DMS79 (cell line): ENCODE data around the gene CASP3.
A peak's percentile ranks its signal among the peaks of the same experiment; 100 is the strongest.

Experiments used
- DNase-seq: peaks from one replicate; lab custom pipeline; 2025; lab: John Stamatoyannopoulos, UW

The CASP3 gene

GRCh38 chr4:184649026-184649970 lies at the start of gene CASP3, which contains the start of gene PRIMPOL:
CASP3 (minus strand) TSS chr4:184649447; CDS start chr4:184638453, 10,994 bp downstream.
PRIMPOL (plus strand) TSS chr4:184649738; CDS start chr4:184657141, 7,403 bp downstream.
- DNase-seq: peak; percentile 65

- no peak for DNase-seq
Measured at GRCh38 chr4:184697956-184698355, 48.7 kb upstream of the CASP3 start.

DNA sequence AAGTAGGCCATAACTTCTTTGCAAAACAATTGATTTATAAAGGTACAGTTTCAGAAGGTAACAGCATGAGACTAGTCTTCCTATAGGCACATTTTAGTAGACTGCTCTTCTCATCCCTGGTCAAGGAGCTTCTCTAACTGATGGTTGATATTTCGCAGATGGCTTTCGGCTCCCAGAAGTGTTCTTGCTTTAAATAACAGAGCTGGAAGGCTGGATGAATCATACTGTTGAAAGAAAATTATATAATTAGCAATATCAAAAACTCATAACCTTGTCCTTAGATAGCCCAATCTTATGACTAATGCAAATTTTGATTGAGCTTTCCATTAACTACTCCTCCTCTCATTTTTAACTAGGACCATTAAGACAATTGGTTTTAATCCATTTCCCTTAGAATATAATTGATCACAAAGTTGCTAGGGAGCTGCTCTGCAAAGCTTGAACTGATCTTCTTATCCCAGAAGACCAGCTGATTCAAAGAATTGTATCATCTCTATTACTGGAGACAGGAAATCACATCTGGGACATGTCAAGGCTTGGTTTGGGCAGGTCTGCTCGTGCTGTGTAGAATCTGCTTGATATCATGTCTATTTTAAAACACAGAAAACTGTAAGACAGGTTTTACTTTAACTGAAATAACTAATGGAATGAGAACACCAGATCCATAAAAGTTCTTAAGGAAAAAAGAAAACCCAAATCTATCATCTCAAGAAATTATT lies 46.1 kb upstream of the CASP3 start:
- no peak for DNase-seq

GRCh38 chr4:184694412-184694956 lies 45.2 kb upstream of the CASP3 start:
- DNase-seq: no peak

DNA sequence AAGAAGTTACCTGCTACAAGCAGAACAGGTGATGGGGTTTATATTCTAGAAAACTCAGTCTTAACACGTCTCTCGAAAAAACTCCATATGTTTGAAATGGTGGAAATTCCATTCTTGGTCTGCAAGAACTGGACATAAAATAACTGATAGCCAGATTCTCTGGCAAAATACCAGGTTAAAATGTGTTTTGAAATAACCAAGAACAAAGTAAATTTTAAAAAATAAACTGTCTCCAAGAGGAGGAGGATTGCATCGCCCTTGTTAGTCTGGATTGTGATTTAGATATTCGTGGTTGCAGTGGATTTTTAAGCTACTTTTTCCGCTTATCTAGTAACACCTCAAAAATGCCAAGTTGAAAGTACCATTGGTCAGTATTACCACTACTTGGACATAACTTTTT lies 43.8 kb upstream of the CASP3 start:
- no peak for DNase-seq

GRCh38 chr4:184689681-184690080 lies 40.4 kb upstream of the CASP3 start:
- DNase-seq: no peak

GRCh38 chr4:184688447-184688846 lies 39.2 kb upstream of the CASP3 start:
- no peak for DNase-seq

DNA sequence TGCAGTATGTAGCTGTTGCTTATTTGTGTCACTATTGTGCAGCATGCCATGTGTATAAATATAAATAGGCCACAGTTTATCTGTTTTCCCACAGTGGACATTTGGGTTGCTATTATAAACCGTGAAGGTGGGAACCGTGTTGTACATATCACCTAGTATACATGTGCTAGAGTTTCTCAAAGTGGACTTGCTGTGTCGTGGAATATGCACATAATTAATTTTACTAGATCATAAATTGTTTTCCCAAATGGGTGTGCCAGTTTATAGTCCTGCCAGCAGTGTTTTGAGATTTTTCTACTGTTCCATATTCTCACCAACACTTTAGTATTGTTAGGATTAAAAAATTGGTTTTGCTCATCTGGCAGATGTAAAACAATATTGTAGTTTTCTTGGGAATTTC lies 38.8 kb upstream of the CASP3 start:
- no peak for DNase-seq

- DNase-seq: no peak
Measured at GRCh38 chr4:184684491-184685189, 35.4 kb upstream of the CASP3 start.

- DNase-seq: no peak
Measured at GRCh38 chr4:184681916-184682315, 32.7 kb upstream of the CASP3 start.

GRCh38 chr4:184680698-184681097 lies 31.5 kb upstream of the CASP3 start:
- no peak for DNase-seq

DNA sequence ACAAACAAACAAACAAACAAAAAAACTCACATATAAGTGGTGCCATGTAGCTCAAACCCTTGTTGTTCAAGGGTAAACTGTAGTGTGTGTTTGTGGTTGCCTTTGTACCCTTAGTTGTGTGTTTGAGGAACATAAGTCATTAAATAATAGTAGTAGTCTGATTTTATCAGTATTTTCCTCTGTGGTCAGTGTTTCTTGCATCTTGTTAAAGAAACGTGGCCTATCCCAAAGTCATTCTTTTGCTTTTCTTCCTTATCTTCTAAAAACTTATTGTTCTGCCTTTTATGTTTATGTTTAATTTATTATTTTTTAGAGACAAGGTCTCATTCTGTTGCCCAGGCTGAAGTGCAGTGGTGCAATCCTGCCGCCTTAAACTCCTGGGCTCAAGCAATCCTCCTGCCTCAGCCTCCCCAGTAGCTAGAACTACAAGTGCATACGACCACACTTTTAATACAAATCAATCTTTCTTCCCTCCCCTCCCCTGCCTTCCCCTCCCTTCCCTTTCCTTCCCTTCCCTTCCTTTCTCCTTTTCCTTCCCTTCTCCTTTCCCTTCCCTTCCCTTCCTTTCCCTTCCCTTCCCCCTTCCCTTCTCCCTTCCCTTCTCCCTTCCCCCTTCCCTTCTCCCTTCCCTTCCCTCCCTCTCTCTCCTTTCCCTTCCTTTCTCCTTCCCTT lies 26.7 kb upstream of the CASP3 start:
- no peak for DNase-seq

DNA sequence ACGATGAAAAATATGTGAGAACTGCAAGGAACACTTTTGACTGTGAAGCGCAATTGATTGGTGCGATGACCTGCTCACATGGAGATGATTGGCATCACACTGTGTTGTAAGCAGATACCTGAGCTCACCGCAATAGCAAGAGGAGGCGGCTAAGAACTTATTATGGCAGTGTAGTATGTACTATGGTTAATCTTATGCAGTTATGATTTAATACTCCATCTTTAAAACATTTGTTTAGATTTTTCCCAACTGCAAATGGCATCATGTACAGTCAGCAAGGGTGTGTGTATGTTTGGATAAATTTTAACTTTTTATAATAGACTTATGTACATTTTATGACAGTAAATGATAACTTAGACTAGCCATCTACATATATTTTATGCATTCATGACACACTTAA lies 25.8 kb upstream of the CASP3 start:
- no peak for DNase-seq

DNA sequence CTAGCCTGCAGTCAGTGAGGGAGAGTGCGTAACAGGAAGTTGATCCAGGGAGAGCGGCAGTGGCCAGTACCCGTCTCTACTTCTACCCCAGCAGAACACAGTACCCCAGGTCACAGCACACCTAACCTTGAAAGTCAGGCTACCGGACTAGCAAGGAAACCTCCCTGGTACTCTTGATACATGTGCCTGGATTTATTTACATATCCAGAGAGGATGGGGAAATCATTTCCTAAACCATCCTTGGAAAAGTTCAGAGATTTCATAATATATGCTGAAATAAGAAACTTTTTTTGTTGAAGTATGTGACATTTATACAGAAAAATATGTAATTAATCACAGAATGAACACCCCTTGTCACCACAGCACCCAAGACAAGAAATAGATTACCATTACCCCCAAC lies 24.8 kb upstream of the CASP3 start:
- no peak for DNase-seq

DNA sequence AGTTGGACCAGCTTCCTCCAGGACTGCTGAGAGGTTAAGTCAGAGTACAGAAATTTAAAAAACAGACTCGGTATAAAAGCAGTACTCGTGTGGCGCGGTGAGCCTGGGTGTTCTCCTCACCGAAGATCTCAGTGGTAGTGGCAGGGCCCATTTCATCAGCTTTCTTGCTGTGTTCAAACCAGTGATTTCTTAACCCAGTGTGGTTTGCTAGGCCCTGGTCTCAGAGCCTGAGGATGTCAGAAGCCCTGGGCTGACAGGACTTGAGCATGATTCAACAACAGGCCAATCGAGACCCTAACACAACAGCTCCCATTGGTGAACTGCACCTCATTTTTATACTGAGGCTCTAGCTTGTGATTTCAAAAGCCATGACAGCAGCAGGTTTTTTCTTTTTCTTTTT lies 23.5 kb upstream of the CASP3 start:
- DNase-seq: no peak

GRCh38 chr4:184671101-184671500 lies 21.9 kb upstream of the CASP3 start:
- DNase-seq: no peak

- no peak for DNase-seq
Measured at GRCh38 chr4:184669251-184669650, 20.0 kb upstream of the CASP3 start.

DNA sequence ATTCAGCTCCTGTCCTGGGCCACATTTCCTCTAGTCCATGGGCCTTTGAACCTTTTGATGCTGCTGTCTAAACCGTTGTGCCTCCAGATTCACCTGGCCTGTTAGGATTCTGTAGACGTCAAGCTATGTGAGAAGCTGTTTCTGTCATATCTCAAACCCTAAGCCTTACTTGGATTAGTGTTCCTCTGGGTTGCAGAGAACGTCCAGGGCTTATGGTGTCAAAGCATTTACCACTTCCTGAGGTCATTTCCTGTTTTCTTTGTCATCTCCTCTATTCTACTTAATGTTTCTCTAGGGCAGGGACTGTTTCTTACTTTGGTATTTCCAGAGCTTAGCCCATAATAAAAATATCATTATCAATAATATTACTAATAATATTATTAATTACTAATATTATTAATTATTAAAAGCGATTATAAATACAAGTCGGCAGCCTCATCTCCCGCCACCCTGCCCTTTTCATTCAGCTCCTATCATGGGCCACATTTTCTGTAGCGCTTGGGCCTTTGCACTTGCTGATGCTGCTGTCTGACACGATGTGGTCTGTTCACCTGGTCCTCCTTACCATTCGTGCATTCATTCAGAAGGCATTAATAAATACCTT lies 19.4 kb upstream of the CASP3 start:
- DNase-seq: no peak

DNA sequence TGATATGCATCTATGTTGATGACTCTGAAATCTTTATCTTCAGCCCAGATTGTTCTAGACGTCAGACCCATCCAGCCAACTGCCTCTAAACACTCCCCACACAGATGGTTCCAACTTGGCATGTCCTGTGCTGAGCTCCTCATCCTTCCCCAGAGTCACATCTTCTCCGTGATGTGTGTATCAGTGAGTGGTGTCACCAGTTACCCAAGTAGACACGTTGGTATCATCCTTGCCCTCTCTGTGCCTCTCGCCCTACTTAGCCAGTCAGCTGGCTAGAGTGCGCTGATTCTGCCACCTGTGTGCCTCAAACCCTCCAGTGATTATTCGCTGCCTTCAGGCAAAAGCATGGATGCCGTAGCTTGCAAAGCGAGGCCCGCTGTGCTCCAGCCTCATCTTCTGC lies 18.8 kb upstream of the CASP3 start:
- no peak for DNase-seq

GRCh38 chr4:184666670-184667069 lies 17.4 kb upstream of the CASP3 start:
- no peak for DNase-seq
